Measurements from ENCODE around the gene F11R. TPM values are rescaled to one million over a fixed set of nuclear protein-coding genes. Genes with fewer than 3 reads are reported as not detected.
A peak's percentile ranks its signal among the peaks of the same experiment; 100 is the strongest.

F11R gene
- total RNA-seq, 2 experiments from 2014 or later: 16.9 to 25.2 TPM

GRCh38 chr1:161044908-161045735 lies 24.2 kb upstream of the F11R start:
- POLR2A ChIA-PET: interaction anchor here (0.6 to 3.0 kb wide), 11 partner anchors 14 to 1122 kb away, joined by 3 to 11 read pairs (median 5); partner anchors contain the start of genes ARHGAP30, DEDD, F11R and KLHDC9
- Mint-ChIP-seq H3K4me1 (peaks cover 32% of the 10 kb centered on the region), H3K9me3 (ENCODE audit: low read depth) (no peaks in the 10 kb centered on the region), H3K4me3 (peak overlapping the region; percentile 81), H3K27me3 (no peaks in the 10 kb centered on the region), H3K27ac (peak overlapping the region; percentile 99), H3K36me3 (ENCODE audit: low read depth) (peaks cover 58% of the 10 kb centered on the region)
- intact Hi-C loops (cut with DNase I, micrococcal nuclease): loop anchor here (1.0 to 5.0 kb wide), 5 partner anchors 24 to 352 kb away; partner anchors contain the start of genes F11R (in 1 of the 2), NIT1 (in 1 of the 2), PFDN2 (in 1 of the 2) and UFC1 (in 1 of the 2)
- peak; percentile 45 for ATAC-seq
- CTCF ChIA-PET: interaction anchor here (0.6 to 4.1 kb wide), 23 partner anchors 10 to 448 kb away, joined by 3 to 26 read pairs (median 6); partner anchors contain the start of genes ARHGAP30, F11R, PPOX and TOMM40L
- DNase-seq: peak; percentile 70

- no peaks in the 10 kb centered on the region for H3K9me3 Mint-ChIP-seq (ENCODE audit: low read depth)
- H3K4me3 Mint-ChIP-seq: peak overlapping the region; percentile 81
- ATAC-seq (no peak), DNase-seq (no peak)
- POLR2A ChIA-PET: interaction anchor here (0.6 to 3.0 kb wide), 6 partner anchors 24 to 1121 kb away, joined by 3 to 11 read pairs (median 6); partner anchors contain the start of genes ARHGAP30, F11R and KLHDC9
- peaks cover 59% of the 10 kb centered on the region for H3K36me3 Mint-ChIP-seq (ENCODE audit: low read depth)
- H3K4me1 Mint-ChIP-seq: peaks cover 32% of the 10 kb centered on the region
- intact Hi-C loops (cut with DNase I, micrococcal nuclease): no loop called here
- H3K27ac Mint-ChIP-seq: peak overlapping the region; percentile 99
- H3K27me3 Mint-ChIP-seq: no peaks in the 10 kb centered on the region
- CTCF ChIA-PET: interaction anchor here (0.7 to 4.1 kb wide), 11 partner anchors 11 to 447 kb away, joined by 3 to 26 read pairs (median 6); partner anchors contain the start of genes ARHGAP30 and PPOX
These were observed 23.6 kb upstream of the F11R start for GRCh38 chr1:161044535-161044907.

GRCh38 chr1:161039546-161039945 lies 18.6 kb upstream of the F11R start:
- Mint-ChIP-seq H3K9me3 (ENCODE audit: low read depth) (no peaks in the 10 kb centered on the region), H3K27ac (peak overlapping the region; percentile 78), H3K27me3 (no peaks in the 10 kb centered on the region), H3K36me3 (ENCODE audit: low read depth) (peaks cover 33% of the 10 kb centered on the region), H3K4me3 (peak overlapping the region; percentile 86), H3K4me1 (peaks cover 36% of the 10 kb centered on the region)
- ChIA-PET CTCF (interaction anchor here (0.6 to 5.1 kb wide), 13 partner anchors 7 to 205 kb away, joined by 3 to 40 read pairs (median 4); partner anchors contain the start of genes F11R and KLHDC9), POLR2A (interaction anchor here (1.2 kb wide), 1 partner anchor 21 kb away, joined by 3 read pairs; no protein-coding TSS in a partner anchor)
- DNase-seq: no peak
- intact Hi-C loops (cut with DNase I, micrococcal nuclease): loop anchor here (2.0 to 5.0 kb wide), 3 partner anchors 33 to 93 kb away; partner anchors contain the start of gene DEDD (in 1 of the 2)
- no peak for ATAC-seq

GRCh38 chr1:161039154-161039545 lies 18.2 kb upstream of the F11R start:
- POLR2A ChIA-PET: interaction anchor here (0.7 to 0.9 kb wide), 3 partner anchors 8 to 59 kb away, joined by 3 read pairs; partner anchors contain the start of gene KLHDC9
- CTCF ChIA-PET: interaction anchor here (0.6 to 5.1 kb wide), 14 partner anchors 12 to 919 kb away, joined by 3 to 40 read pairs (median 4); partner anchors contain the start of genes F11R and KLHDC9
- peak overlapping the region; percentile 91 for H3K27ac Mint-ChIP-seq
- peak overlapping the region; percentile 86 for H3K4me3 Mint-ChIP-seq
- H3K27me3 Mint-ChIP-seq: no peaks in the 10 kb centered on the region
- H3K9me3 Mint-ChIP-seq (ENCODE audit: low read depth): no peaks in the 10 kb centered on the region
- no peak for ATAC-seq
- intact Hi-C loops (cut with DNase I, micrococcal nuclease): loop anchor here (2.0 to 5.0 kb wide), 3 partner anchors 33 to 94 kb away; partner anchors contain the start of gene DEDD (in 1 of the 2)
- peaks cover 32% of the 10 kb centered on the region for H3K4me1 Mint-ChIP-seq
- H3K36me3 Mint-ChIP-seq (ENCODE audit: low read depth): peaks cover 33% of the 10 kb centered on the region
- DNase-seq: no peak

- Mint-ChIP-seq H3K27me3 (no peaks in the 10 kb centered on the region), H3K36me3 (ENCODE audit: low read depth) (peaks cover 33% of the 10 kb centered on the region), H3K9me3 (ENCODE audit: low read depth) (no peaks in the 10 kb centered on the region), H3K4me3 (peak within 1 kb of the TSS; percentile 86), H3K27ac (peak within 1 kb of the TSS; percentile 91), H3K4me1 (peaks cover 34% of the 10 kb centered on the region)
- ChIA-PET CTCF (interaction anchor here (0.6 to 5.1 kb wide), 12 partner anchors 12 to 918 kb away, joined by 3 to 40 read pairs (median 5); partner anchors contain the start of genes F11R and KLHDC9), POLR2A (interaction anchor here (0.7 to 1.2 kb wide), 5 partner anchors 9 to 107 kb away, joined by 3 read pairs; partner anchors contain the start of genes F11R and KLHDC9)
- ATAC-seq: peak; percentile 90
- intact Hi-C loops (cut with DNase I, micrococcal nuclease): loop anchor here (1.0 to 5.0 kb wide), 5 partner anchors 8 to 94 kb away; partner anchors contain the start of genes DEDD (in 1 of the 2) and F11R (in 1 of the 2)
- DNase-seq: peak; percentile 95
These were observed 17.7 kb upstream of the F11R start, which contains the start of gene TSTD1 for GRCh38 chr1:161038523-161039153. Gene TSTD1 (minus strand): TSS chr1:161038964. CDS start chr1:161038889, 75 bp downstream.

- Mint-ChIP-seq H3K36me3 (ENCODE audit: low read depth) (peaks cover 35% of the 10 kb centered on the region), H3K4me1 (peaks cover 32% of the 10 kb centered on the region), H3K27ac (peak overlapping the region; percentile 58), H3K27me3 (no peaks in the 10 kb centered on the region), H3K4me3 (peak overlapping the region; percentile 86), H3K9me3 (ENCODE audit: low read depth) (no peaks in the 10 kb centered on the region)
- ChIA-PET CTCF (interaction anchor here (0.7 to 5.1 kb wide), 12 partner anchors 11 to 331 kb away, joined by 3 to 40 read pairs (median 4); partner anchors contain the start of genes F11R, KLHDC9 and UFC1), POLR2A (interaction anchor here (0.8 to 1.2 kb wide), 3 partner anchors 9 to 108 kb away, joined by 3 to 4 read pairs (median 3); partner anchors contain the start of gene F11R)
- intact Hi-C loops (cut with DNase I, micrococcal nuclease): loop anchor here (1.0 to 5.0 kb wide), 5 partner anchors 8 to 95 kb away; partner anchors contain the start of genes DEDD (in 1 of the 2) and F11R (in 1 of the 2)
- no peak for ATAC-seq
- no peak for DNase-seq
These were observed 16.9 kb upstream of the F11R start for GRCh38 chr1:161037661-161038522.

GRCh38 chr1:161033751-161034150 lies 12.8 kb upstream of the F11R start:
- no peak overlapping the region for H3K4me3 Mint-ChIP-seq
- intact Hi-C loops (cut with DNase I, micrococcal nuclease): no loop called here
- no peak overlapping the region for H3K27ac Mint-ChIP-seq
- DNase-seq (peak; percentile 42), ATAC-seq (peak; percentile 35)
- H3K27me3 Mint-ChIP-seq: no peaks in the 10 kb centered on the region
- H3K9me3 Mint-ChIP-seq (ENCODE audit: low read depth): no peaks in the 10 kb centered on the region
- POLR2A ChIA-PET: no interaction called here
- CTCF ChIA-PET: interaction anchor here (0.6 kb wide), 2 partner anchors 21 to 134 kb away, joined by 3 read pairs; no protein-coding TSS in a partner anchor
- H3K4me1 Mint-ChIP-seq: peaks cover 30% of the 10 kb centered on the region
- peaks cover 8% of the 10 kb centered on the region for H3K36me3 Mint-ChIP-seq (ENCODE audit: low read depth)

- H3K4me3 Mint-ChIP-seq: no peak overlapping the region
- intact Hi-C loops (cut with DNase I, micrococcal nuclease): no loop called here
- H3K4me1 Mint-ChIP-seq: peaks cover 24% of the 10 kb centered on the region
- peaks cover 10% of the 10 kb centered on the region for H3K36me3 Mint-ChIP-seq (ENCODE audit: low read depth)
- ChIA-PET CTCF (interaction anchor here (0.6 to 1.8 kb wide), 8 partner anchors 8 to 107 kb away, joined by 3 to 6 read pairs (median 3); partner anchors contain the start of gene F11R), POLR2A (no interaction called here)
- no peaks in the 10 kb centered on the region for H3K9me3 Mint-ChIP-seq (ENCODE audit: low read depth)
- H3K27ac Mint-ChIP-seq: peak overlapping the region; percentile 52
- no peaks in the 10 kb centered on the region for H3K27me3 Mint-ChIP-seq
- no peak for DNase-seq
- no peak for ATAC-seq
These were observed 11.5 kb upstream of the F11R start for GRCh38 chr1:161032409-161032808.

- POLR2A ChIA-PET: no interaction called here
- peak overlapping the region; percentile 53 for H3K27ac Mint-ChIP-seq
- H3K9me3 Mint-ChIP-seq (ENCODE audit: low read depth): peaks cover 1% of the 10 kb centered on the region
- peaks cover 26% of the 10 kb centered on the region for H3K4me1 Mint-ChIP-seq
- DNase-seq (no peak), ATAC-seq (no peak)
- no peaks in the 10 kb centered on the region for H3K27me3 Mint-ChIP-seq
- no peak overlapping the region for H3K4me3 Mint-ChIP-seq
- H3K36me3 Mint-ChIP-seq (ENCODE audit: low read depth): peaks cover 14% of the 10 kb centered on the region
- intact Hi-C loops (cut with DNase I, micrococcal nuclease): no loop called here
- CTCF ChIA-PET: interaction anchor here (0.6 to 1.8 kb wide), 8 partner anchors 8 to 674 kb away, joined by 3 to 6 read pairs (median 3); partner anchors contain the start of gene F11R
These were observed 10.9 kb upstream of the F11R start for GRCh38 chr1:161031874-161032273.
